A673 (cell line): Measurements from ENCODE around the gene MAFF. TPM values are rescaled to one million over a fixed set of nuclear protein-coding genes. Genes with fewer than 3 reads are reported as not detected.

Source experiments
- BruUV-seq: library from RNA; stranded (reverse); fragments of 400-500 nt; replicated peaks from 2 replicates; lab custom pipeline; 2021; lab: Mats Ljungman, UMichigan
- CTCF ChIA-PET: fragments of 300-600 bp; sonication (Branson Sonifier 250); formaldehyde crosslinking; loops from one replicate; lab custom pipeline; 2022; ENCODE audit warnings: antibody characterized with exemption; lab: Charles Lee
- POLR2A ChIA-PET: fragments of 300-600 bp; sonication (Branson Sonifier 250); formaldehyde crosslinking; loops from one replicate; lab custom pipeline; 2022; ENCODE audit warnings: antibody characterized with exemption; ENCODE audit not compliant: low non-redundant PET; lab: Charles Lee
- DNase-seq: peaks from one replicate; pipeline ENCODE4 v3.0.0-alpha.2; 2015; ENCODE audit warnings: low spot score
- H3K27ac ChIP-seq: fragments of 200-600 bp; sonication (generic); 2 replicates; pipeline ENCODE4 v1.5.1; 2016; ENCODE audit warnings: mixed run types, low read depth, mild to moderate bottlenecking, mixed read lengths, antibody characterized with exemption, low read length; ENCODE audit not compliant: poor library complexity, severe bottlenecking
- H3K27me3 ChIP-seq: fragments of 200-600 bp; sonication (generic); replicated peaks from 2 replicates; pipeline ENCODE4 v1.6.1; 2017; ENCODE audit warnings: mixed run types, low read depth, mild to moderate bottlenecking, mixed read lengths, antibody characterized with exemption, low read length; ENCODE audit not compliant: insufficient read depth, poor library complexity
- H3K36me3 ChIP-seq: fragments of 200-600 bp; sonication (generic); 2 replicates; pipeline ENCODE4 v1.6.1; 2016; ENCODE audit warnings: mixed run types, mild to moderate bottlenecking, mixed read lengths, antibody characterized with exemption, low read length; ENCODE audit not compliant: insufficient read depth, poor library complexity, severe bottlenecking
- H3K4me1 ChIP-seq: fragments of 200-600 bp; sonication (generic); 2 replicates; pipeline ENCODE4 v1.6.1; 2017; ENCODE audit warnings: mixed run types, mild to moderate bottlenecking, mixed read lengths, antibody characterized with exemption, low read length; ENCODE audit not compliant: insufficient read depth, poor library complexity, severe bottlenecking
- H3K4me3 ChIP-seq: fragments of 200-600 bp; sonication (generic); 2 replicates; pipeline ENCODE4 v1.5.1; 2016; ENCODE audit warnings: low read depth, mixed run types, mild to moderate bottlenecking, mixed read lengths, low read length; ENCODE audit not compliant: poor library complexity, severe bottlenecking
- H3K9me3 ChIP-seq: fragments of 200-600 bp; sonication (generic); 2 replicates; pipeline ENCODE4 v1.6.1; 2016; ENCODE audit warnings: mixed run types, low read depth, mild to moderate bottlenecking, mixed read lengths, antibody characterized with exemption, low read length; ENCODE audit not compliant: poor library complexity, severe bottlenecking
- EZH2 ChIP-seq: fragments of 200-600 bp; sonication (generic); IDR thresholded peaks from 2 replicates; pipeline ENCODE4 v1.6.1; 2017; ENCODE audit warnings: borderline replicate concordance, low read depth, mild to moderate bottlenecking, mixed read lengths, antibody characterized with exemption, low read length; ENCODE audit not compliant: poor library complexity, severe bottlenecking
- intact Hi-C: fragments of 100-400 bp; cut with micrococcal nuclease; formaldehyde crosslinking; loops from one replicate; pipeline ENCODE4 v1.10.0; 2022; ENCODE audit not compliant: unreplicated experiment
- total RNA-seq: library from RNA; stranded (reverse); gene quantifications from 2 replicates; pipeline ENCODE4 v1.2.3, GENCODE V29; 2021
- TF ChIP-seq, protein P1 (sequence below): fragments of 300-800, 200-600 bp; sonication (generic); conservative IDR thresholded peaks from 2 replicates; pipeline ENCODE4 v1.5.1; 2017; ENCODE audit warnings: low read depth, mild to moderate bottlenecking, antibody characterized with exemption, low read length, moderate library complexity, mixed read lengths

Gene MAFF
- total RNA-seq, 1 experiment from 2014 or later: 6.3 TPM

DNA sequence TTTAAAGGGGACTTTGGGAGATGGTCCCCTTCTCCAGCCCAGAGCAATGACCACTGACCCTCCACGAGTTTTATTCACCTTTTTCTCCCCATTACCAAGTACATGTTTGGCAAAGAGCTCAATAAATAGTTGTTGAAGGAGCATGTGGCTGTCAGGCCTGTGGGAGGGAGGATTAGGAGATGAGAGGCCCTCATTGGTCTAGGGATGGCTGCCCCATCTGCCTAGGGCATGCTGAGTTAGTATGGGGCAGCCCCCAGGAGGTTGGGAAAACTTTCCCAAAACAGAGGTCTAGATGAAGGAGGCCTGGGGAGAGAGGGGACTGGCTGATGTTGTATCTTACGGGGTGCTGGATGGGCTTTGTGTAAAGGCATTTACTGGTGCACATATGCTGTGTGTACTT is 10.6 kb downstream of the MAFF start:
- intact Hi-C loops: no loop called here
- H3K36me3 ChIP-seq: no peaks in the 10 kb centered on the region
- TF ChIP-seq EZH2: no peak
- TF ChIP-seq, protein P1, sequence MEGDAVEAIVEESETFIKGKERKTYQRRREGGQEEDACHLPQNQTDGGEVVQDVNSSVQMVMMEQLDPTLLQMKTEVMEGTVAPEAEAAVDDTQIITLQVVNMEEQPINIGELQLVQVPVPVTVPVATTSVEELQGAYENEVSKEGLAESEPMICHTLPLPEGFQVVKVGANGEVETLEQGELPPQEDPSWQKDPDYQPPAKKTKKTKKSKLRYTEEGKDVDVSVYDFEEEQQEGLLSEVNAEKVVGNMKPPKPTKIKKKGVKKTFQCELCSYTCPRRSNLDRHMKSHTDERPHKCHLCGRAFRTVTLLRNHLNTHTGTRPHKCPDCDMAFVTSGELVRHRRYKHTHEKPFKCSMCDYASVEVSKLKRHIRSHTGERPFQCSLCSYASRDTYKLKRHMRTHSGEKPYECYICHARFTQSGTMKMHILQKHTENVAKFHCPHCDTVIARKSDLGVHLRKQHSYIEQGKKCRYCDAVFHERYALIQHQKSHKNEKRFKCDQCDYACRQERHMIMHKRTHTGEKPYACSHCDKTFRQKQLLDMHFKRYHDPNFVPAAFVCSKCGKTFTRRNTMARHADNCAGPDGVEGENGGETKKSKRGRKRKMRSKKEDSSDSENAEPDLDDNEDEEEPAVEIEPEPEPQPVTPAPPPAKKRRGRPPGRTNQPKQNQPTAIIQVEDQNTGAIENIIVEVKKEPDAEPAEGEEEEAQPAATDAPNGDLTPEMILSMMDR: no peak
- no peak overlapping the region for H3K27ac ChIP-seq
- H3K4me1 ChIP-seq: peaks cover 4% of the 10 kb centered on the region
- ChIA-PET CTCF (no interaction called here), POLR2A (no interaction called here)
- no peak overlapping the region for H3K4me3 ChIP-seq
- BruUV-seq: no TSS peak
- H3K9me3 ChIP-seq: no peaks in the 10 kb centered on the region
- DNase-seq: no peak
- no peaks in the 10 kb centered on the region for H3K27me3 ChIP-seq

- Histone ChIP-seq H3K27ac (no peak overlapping the region), H3K9me3 (no peaks in the 10 kb centered on the region), H3K4me1 (peaks cover 10% of the 10 kb centered on the region), H3K36me3 (no peaks in the 10 kb centered on the region), H3K27me3 (no peaks in the 10 kb centered on the region), H3K4me3 (no peak overlapping the region)
- BruUV-seq: no TSS peak
- no peak for DNase-seq
- POLR2A ChIA-PET: no interaction called here
- TF ChIP-seq EZH2: no peak
- TF ChIP-seq, protein P1: no peak
- intact Hi-C loops: no loop called here
- CTCF ChIA-PET: no interaction called here
Observed at GRCh38 chr22:38213319-38213989, 11.7 kb downstream of the MAFF start.

DNA sequence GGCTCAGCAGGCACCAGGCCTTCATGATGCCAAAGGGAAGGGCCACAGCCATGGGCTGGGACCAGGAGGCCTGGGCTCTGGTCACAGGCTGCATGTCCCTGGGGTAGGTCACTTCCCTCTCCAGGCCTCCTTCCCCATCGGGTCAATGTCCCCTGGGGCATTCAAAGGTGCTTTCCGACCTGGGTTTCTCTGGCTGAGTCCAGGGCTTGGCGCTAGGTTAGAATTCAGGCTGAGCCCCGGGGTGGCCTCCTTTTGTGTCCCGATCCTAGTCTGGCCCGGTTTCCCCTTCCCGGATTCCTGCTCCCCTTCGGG is 12.2 kb downstream of the MAFF start:
- ChIA-PET POLR2A (no interaction called here), CTCF (no interaction called here)
- Histone ChIP-seq H3K9me3 (no peaks in the 10 kb centered on the region), H3K4me3 (peak overlapping the region; percentile 29), H3K4me1 (peaks cover 15% of the 10 kb centered on the region), H3K27ac (no peak overlapping the region), H3K27me3 (no peaks in the 10 kb centered on the region), H3K36me3 (no peaks in the 10 kb centered on the region)
- no TSS peak for BruUV-seq
- no peak for TF ChIP-seq EZH2
- TF ChIP-seq, protein P1: no peak
- intact Hi-C loops: no loop called here
- no peak for DNase-seq
